HepG2 (cell line): ENCODE results near the gene RABGAP1. TPM values are rescaled to one million over a fixed set of nuclear protein-coding genes. Genes with fewer than 3 reads are reported as not detected.

Experiments used
- ATAC-seq: fragments of 200-7000 bp; cut with Tn5 transposase; 3 replicates; pipeline ENCODE4 v1.9.1; 2020; ENCODE audit warnings: mild to moderate bottlenecking, moderate library complexity
- BruUV-seq: library from RNA; stranded (reverse); fragments of 400-500 nt; replicated peaks from 2 replicates; lab custom pipeline; 2021; lab: Mats Ljungman, UMichigan
- CTCF ChIA-PET: fragments of 300-600 bp; formaldehyde crosslinking; extraction: SDS; loops from one replicate; lab custom pipeline; 2021; ENCODE audit warnings: low total read pairs, inconsistent platforms, low intra/inter-chr PET ratio; lab: Yijun Ruan, JAX
- POLR2A ChIA-PET: fragments of 350-600 bp; sonication (Branson Sonifier 250); formaldehyde crosslinking; loops from one replicate; lab custom pipeline; 2020; ENCODE audit warnings: antibody characterized with exemption, inconsistent platforms; lab: Yijun Ruan, JAX
- DNase-seq: peaks from one replicate; pipeline ENCODE4 v3.0.0-alpha.2; 2015; ENCODE audit warnings: low spot score
- FAIRE-seq: peaks from 3 replicates; lab custom pipeline; 2011; peaks lifted over from hg19 to GRCh38; lab: Jason Lieb, UNC
- H2AFZ ChIP-seq: one replicate; pipeline ENCODE4 v1.6.1; 2011; ENCODE audit warnings: low read length, inconsistent platforms
- H3K27ac ChIP-seq: fragments of 300-600 bp; 3 replicates; pipeline ENCODE4 v1.8.0; 2011; ENCODE audit warnings: mixed run types, mild to moderate bottlenecking, mixed read lengths, low read length, inconsistent platforms; ENCODE audit not compliant: insufficient read depth; ENCODE audit errors: extremely low read length
- H3K27me3 ChIP-seq, 2 experiments: fragments of 200-600 bp in 1 of 2; 2 replicates in 1 of 2; 3 replicates in 1 of 2; pipeline versions ENCODE4 v1.6.0 to v1.8.0; 2011; ENCODE audit warnings: low read length in 2 of 2, mild to moderate bottlenecking in 2 of 2, moderate library complexity in 2 of 2, inconsistent platforms in 1 of 2; ENCODE audit not compliant: insufficient read depth in 2 of 2, control insufficient read depth in 1 of 2
- H3K36me3 ChIP-seq, 2 experiments: fragments of 200-600 bp in 1 of 2; replicated peaks in 1 of 2; 2 replicates in 1 of 2; 3 replicates in 1 of 2; pipeline versions ENCODE4 v1.5.1 to v1.8.0; 2011; ENCODE audit warnings: low read length in 2 of 2, inconsistent platforms in 1 of 2; ENCODE audit not compliant: insufficient read depth in 2 of 2, control insufficient read depth in 1 of 2
- H3K4me1 ChIP-seq: 2 replicates; pipeline ENCODE4 v1.5.1; 2012; ENCODE audit warnings: low read length, inconsistent platforms; ENCODE audit not compliant: insufficient read depth
- H3K4me2 ChIP-seq: 2 replicates; pipeline ENCODE4 v1.6.0; 2011; ENCODE audit warnings: low read depth, low read length, inconsistent platforms
- H3K4me3 ChIP-seq, 3 experiments: fragments of 200-600 bp in 1 of 3; sonication (generic), shearing (Covaris generic) in 1 of 3; replicated peaks in 1 of 3; 2 replicates each; pipeline ENCODE4 v1.5.1; 2011 to 2016; ENCODE audit warnings: low read length in 3 of 3, inconsistent platforms in 2 of 3, low read depth in 2 of 3, mild to moderate bottlenecking in 2 of 3, control low read depth in 1 of 3, mixed read lengths in 1 of 3; ENCODE audit not compliant: insufficient read depth in 1 of 3
- H3K79me2 ChIP-seq: one replicate; pipeline ENCODE4 v1.6.1; 2011; ENCODE audit warnings: low read length, inconsistent platforms; ENCODE audit not compliant: insufficient read depth
- H3K9ac ChIP-seq: 2 replicates; pipeline ENCODE4 v1.6.0; 2011; ENCODE audit warnings: mild to moderate bottlenecking, low read depth, low read length, inconsistent platforms; ENCODE audit not compliant: insufficient read depth
- H3K9me3 ChIP-seq: 2 replicates; pipeline ENCODE4 v1.5.1; 2012; ENCODE audit warnings: mild to moderate bottlenecking, low read length
- H4K20me1 ChIP-seq: 2 replicates; pipeline ENCODE4 v1.6.0; 2011; ENCODE audit warnings: inconsistent platforms, mild to moderate bottlenecking, low read length, moderate library complexity; ENCODE audit not compliant: insufficient read depth
- ARNTL ChIP-seq: sonication (generic); formaldehyde crosslinking; IDR thresholded peaks from 2 replicates; pipeline ENCODE4 v1.4.0; 2020; ENCODE audit warnings: mild to moderate bottlenecking, missing genetic modification reagents
- CCDC6 ChIP-seq: sonication (generic); formaldehyde crosslinking; IDR thresholded peaks from 2 replicates; pipeline ENCODE4 v1.8.1; 2022; ENCODE audit warnings: mild to moderate bottlenecking, missing genetic modification reagents, moderate library complexity
- HIVEP1 ChIP-seq: sonication (generic); formaldehyde crosslinking; IDR thresholded peaks from 2 replicates; pipeline ENCODE4 v1.4.0; 2020; ENCODE audit warnings: mild to moderate bottlenecking, missing genetic modification reagents
- JARID2 ChIP-seq: sonication (generic); formaldehyde crosslinking; IDR thresholded peaks from 2 replicates; pipeline ENCODE4 v1.8.1; 2023; ENCODE audit warnings: missing genetic modification reagents, inconsistent platforms; ENCODE audit not compliant: insufficient replicate concordance
- KDM5A ChIP-seq: fragments of 200-600 bp; sonication (generic); IDR thresholded peaks from 2 replicates; pipeline ENCODE4 v1.7.0; 2018; ENCODE audit warnings: antibody characterized with exemption, mild to moderate bottlenecking, low read length, borderline replicate concordance
- MZF1 ChIP-seq: sonication (generic); formaldehyde crosslinking; IDR thresholded peaks from 2 replicates; pipeline ENCODE4 v1.8.1; 2023; ENCODE audit warnings: mild to moderate bottlenecking, missing genetic modification reagents, borderline replicate concordance
- NCOA5 ChIP-seq: sonication (generic); formaldehyde crosslinking; IDR thresholded peaks from 2 replicates; pipeline ENCODE4 v1.4.0; 2020; ENCODE audit warnings: missing genetic modification reagents
- RAD21 ChIP-seq: fragments of 450-650 bp; formaldehyde crosslinking; IDR thresholded peaks from 2 replicates; pipeline ENCODE4 v1.5.0; 2020; ENCODE audit warnings: mild to moderate bottlenecking
- TCF12 ChIP-seq, 2 experiments: fragments of 450-650 bp in 1 of 2; sonication (generic) in 1 of 2; formaldehyde crosslinking in 1 of 2; IDR thresholded peaks; 2 replicates each; pipeline versions ENCODE4 v1.6.1 to v1.8.0; 2017 to 2022; ENCODE audit warnings: antibody characterized with exemption in 1 of 2, mild to moderate bottlenecking in 1 of 2, missing genetic modification reagents in 1 of 2, moderate library complexity in 1 of 2
- WIZ ChIP-seq: sonication (generic); formaldehyde crosslinking; IDR thresholded peaks from 2 replicates; pipeline ENCODE4 v1.5.1; 2020; ENCODE audit warnings: mild to moderate bottlenecking, missing genetic modification reagents
- ZBTB26 ChIP-seq: IDR thresholded peaks from 2 replicates; pipeline ENCODE4 v1.6.1; 2016; ENCODE audit warnings: missing compliant biosample characterization, missing genetic modification reagents, borderline replicate concordance
- ZNF101 ChIP-seq: sonication (generic); formaldehyde crosslinking; IDR thresholded peaks from 2 replicates; pipeline ENCODE4 v1.4.0; 2020; ENCODE audit warnings: mild to moderate bottlenecking, low read depth, missing genetic modification reagents, borderline replicate concordance
- ZNF280D ChIP-seq: sonication (generic); formaldehyde crosslinking; IDR thresholded peaks from 2 replicates; pipeline ENCODE4 v1.5.1; 2020; ENCODE audit warnings: mild to moderate bottlenecking, missing genetic modification reagents
- ZNF34 ChIP-seq: sonication (generic); formaldehyde crosslinking; IDR thresholded peaks from 2 replicates; pipeline ENCODE4 v1.4.0; 2020; ENCODE audit warnings: mild to moderate bottlenecking, missing genetic modification reagents, borderline replicate concordance
- WGBS: methylation state at CpG from one replicate; pipeline ENCODE4 v1.1.6; 2017; ENCODE audit warnings: low lambda C conversion rate; 5-methylcytosine and 5-hydroxymethylcytosine counted together
- in situ Hi-C: cut with HindIII; loops from 2 replicates; pipeline ENCODE4 v1.10.0; 2017; ENCODE audit warnings: low pct_unique_long_range_greater_than_20kb; ENCODE audit not compliant: extremely low pct_ligation_motif_present
- intact Hi-C: fragments of 100-400 bp; cut with micrococcal nuclease; formaldehyde crosslinking; loops from one replicate; pipeline ENCODE4 v1.10.0; 2022; ENCODE audit not compliant: unreplicated experiment
- polyA plus RNA-seq, 8 experiments: library from polyadenylated mRNA; depleted of rRNA in 3 of 8; stranded (reverse) in 7 of 8; unstranded in 1 of 8; fragments of >200 nt; fragmentation: Illumina TruSeq in 4 of 8; extraction: Trizol in 4 of 8; gene quantifications; 2 replicates each; pipeline versions ENCODE4 v1.2.1 to v1.2.3, GENCODE V29; 2011 to 2016; ENCODE audit warnings: low read depth in 4 of 8, missing spikeins in 1 of 8, mixed read lengths in 1 of 8; ENCODE audit not compliant: insufficient read depth in 1 of 8
- total RNA-seq, 5 experiments: library from RNA; depleted of rRNA; stranded (reverse); fragments of >200 nt; fragmentation: Illumina TruSeq; extraction: Trizol; gene quantifications; 2 replicates each; pipeline ENCODE4 v1.2.3, GENCODE V29; 2016; ENCODE audit warnings: low read depth in 1 of 5
- TF ChIP-seq, protein P1 (sequence below): sonication (generic); formaldehyde crosslinking; IDR thresholded peaks from 2 replicates; pipeline ENCODE4 v1.4.0; 2020; ENCODE audit warnings: low read depth, mild to moderate bottlenecking, missing genetic modification reagents
- TF ChIP-seq, protein P2 (sequence below): sonication (generic); formaldehyde crosslinking; IDR thresholded peaks from 2 replicates; pipeline ENCODE4 v1.4.0; 2020; ENCODE audit warnings: missing genetic modification reagents

Gene RABGAP1
- total and polyA plus RNA-seq, 2 of the 13 experiments (the other 11 are each of a cell fraction or from before 2014, with no cell fraction given) = 19.1 to 19.3 TPM

DNA sequence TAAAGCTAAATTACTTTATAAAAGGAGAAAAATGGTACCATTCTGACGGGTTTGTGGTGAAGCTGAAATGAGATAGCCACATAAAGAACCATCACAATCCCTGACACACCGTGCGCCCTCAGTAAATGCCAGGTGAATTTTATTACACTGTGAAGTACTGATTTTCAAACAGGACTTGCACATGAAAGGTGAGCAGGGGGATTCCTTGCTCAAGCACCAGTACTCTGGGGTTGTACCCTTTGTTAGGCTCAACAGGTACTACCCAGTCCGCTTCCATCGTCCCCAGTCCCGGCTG is 419 bp upstream of the RABGAP1 start:
- intact Hi-C loops (loop anchor here (10.0 kb wide), 1 partner anchor 54 kb away; no protein-coding TSS in a partner anchor), in situ Hi-C loops (no loop called here)
- no TSS peak for BruUV-seq
- ChIA-PET POLR2A (interaction anchor here (0.6 to 5.2 kb wide), 26 partner anchors 8 to 676 kb away, joined by 3 to 107 read pairs (median 4); partner anchors contain the start of genes MRRF, PDCL, RBM18 and RC3H2), CTCF (no interaction called here)
- DNase-seq = no peak
- H2AFZ ChIP-seq = no peak overlapping the region
- peak overlapping the region; percentile 45 for H3K9ac ChIP-seq
- H4K20me1 ChIP-seq = no peaks in the 10 kb centered on the region
- FAIRE-seq = no peak
- no peaks in the 10 kb centered on the region for H3K9me3 ChIP-seq
- H3K27ac ChIP-seq = peak overlapping the region; percentile 63
- H3K4me1 ChIP-seq = peaks cover 65% of the 10 kb centered on the region
- H3K4me3 ChIP-seq = peak overlapping the region; percentile 40 to 60 (median 50); a peak in 5 of 6 replicates
- no peak; the same call in 1 of the 3 replicates for ATAC-seq
- 31% methylated on average over 6 of the region's 6 CpGs for WGBS
- H3K4me2 ChIP-seq = peak overlapping the region; percentile 82
- peaks cover 46% of the 10 kb centered on the region for H3K79me2 ChIP-seq
- H3K27me3 ChIP-seq = peaks cover 0 to 3% of the 10 kb centered on the region in 2 experiments; a peak in 1 of 5 replicates
- H3K36me3 ChIP-seq = peaks cover 0 to 10% of the 10 kb centered on the region in 2 experiments; a peak in 3 of 5 replicates
- TF ChIP-seq NCOA5 (CRISPR knock-in tag) (no peak), RAD21 (CRISPR knock-in tag) (peak; percentile 23; the same call in 1 of the 2 replicates), ARNTL (peak; percentile 14; the same call in 1 of the 2 replicates), TCF12 (IDR thresholded peaks at IDR 0.05) (no peak), TCF12 (CRISPR knock-in tag; IDR thresholded peaks at IDR 0.05) (no peak), KDM5A (no peak), ZNF280D (CRISPR knock-in tag) (no peak), JARID2 (CRISPR knock-in tag) (no peak), ZBTB26 (CRISPR knock-in tag) (no peak), WIZ (no peak), ZNF34 (CRISPR knock-in tag) (0 out of 2 replicates have a peak, but pooled peaks have one; percentile 13), ZNF101 (CRISPR knock-in tag) (0 out of 2 replicates have a peak, but pooled peaks have one; percentile 15), HIVEP1 (CRISPR knock-in tag) (peak; percentile 41; the same call in 1 of the 2 replicates), MZF1 (no peak), CCDC6 (0 out of 2 replicates have a peak, but pooled peaks have one; percentile 32)
- TF ChIP-seq, protein P1, sequence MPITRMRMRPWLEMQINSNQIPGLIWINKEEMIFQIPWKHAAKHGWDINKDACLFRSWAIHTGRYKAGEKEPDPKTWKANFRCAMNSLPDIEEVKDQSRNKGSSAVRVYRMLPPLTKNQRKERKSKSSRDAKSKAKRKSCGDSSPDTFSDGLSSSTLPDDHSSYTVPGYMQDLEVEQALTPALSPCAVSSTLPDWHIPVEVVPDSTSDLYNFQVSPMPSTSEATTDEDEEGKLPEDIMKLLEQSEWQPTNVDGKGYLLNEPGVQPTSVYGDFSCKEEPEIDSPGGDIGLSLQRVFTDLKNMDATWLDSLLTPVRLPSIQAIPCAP (CRISPR knock-in tag) = no peak
- TF ChIP-seq, protein P2, sequence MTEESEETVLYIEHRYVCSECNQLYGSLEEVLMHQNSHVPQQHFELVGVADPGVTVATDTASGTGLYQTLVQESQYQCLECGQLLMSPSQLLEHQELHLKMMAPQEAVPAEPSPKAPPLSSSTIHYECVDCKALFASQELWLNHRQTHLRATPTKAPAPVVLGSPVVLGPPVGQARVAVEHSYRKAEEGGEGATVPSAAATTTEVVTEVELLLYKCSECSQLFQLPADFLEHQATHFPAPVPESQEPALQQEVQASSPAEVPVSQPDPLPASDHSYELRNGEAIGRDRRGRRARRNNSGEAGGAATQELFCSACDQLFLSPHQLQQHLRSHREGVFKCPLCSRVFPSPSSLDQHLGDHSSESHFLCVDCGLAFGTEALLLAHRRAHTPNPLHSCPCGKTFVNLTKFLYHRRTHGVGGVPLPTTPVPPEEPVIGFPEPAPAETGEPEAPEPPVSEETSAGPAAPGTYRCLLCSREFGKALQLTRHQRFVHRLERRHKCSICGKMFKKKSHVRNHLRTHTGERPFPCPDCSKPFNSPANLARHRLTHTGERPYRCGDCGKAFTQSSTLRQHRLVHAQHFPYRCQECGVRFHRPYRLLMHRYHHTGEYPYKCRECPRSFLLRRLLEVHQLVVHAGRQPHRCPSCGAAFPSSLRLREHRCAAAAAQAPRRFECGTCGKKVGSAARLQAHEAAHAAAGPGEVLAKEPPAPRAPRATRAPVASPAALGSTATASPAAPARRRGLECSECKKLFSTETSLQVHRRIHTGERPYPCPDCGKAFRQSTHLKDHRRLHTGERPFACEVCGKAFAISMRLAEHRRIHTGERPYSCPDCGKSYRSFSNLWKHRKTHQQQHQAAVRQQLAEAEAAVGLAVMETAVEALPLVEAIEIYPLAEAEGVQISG (CRISPR knock-in tag) = peak; percentile 32; the same call in 1 of the 2 replicates
